Neural progenitor cell (in vitro differentiated cells): Measurements from ENCODE around the gene MLST8. TPM values are rescaled to one million over a fixed set of nuclear protein-coding genes. Genes with fewer than 3 reads are reported as not detected.

Source experiments
- DNase-seq: peaks from one replicate; pipeline ENCODE4 v3.0.0-alpha.2; 2016; ENCODE audit warnings: low spot score
- H2AFZ ChIP-seq: fragments of 200-600 bp; sonication (generic); replicated peaks from 2 replicates; pipeline ENCODE4 v1.6.1; 2016; ENCODE audit warnings: antibody characterized with exemption
- H3F3A ChIP-seq: fragments of 200-600 bp; sonication (generic); 2 replicates; pipeline ENCODE4 v1.6.1; 2016; ENCODE audit warnings: antibody characterized with exemption, low read depth
- H3K27ac ChIP-seq: fragments of 200-600 bp; sonication (generic); 2 replicates; pipeline ENCODE4 v1.5.1; 2016; ENCODE audit warnings: mild to moderate bottlenecking
- H3K27me3 ChIP-seq: fragments of 200-600 bp; sonication (generic); 2 replicates; pipeline ENCODE4 v1.6.1; 2016; ENCODE audit warnings: mild to moderate bottlenecking, moderate library complexity
- H3K36me3 ChIP-seq: fragments of 200-600 bp; sonication (generic); 2 replicates; pipeline ENCODE4 v1.5.1; 2016
- H3K4me1 ChIP-seq: fragments of 200-600 bp; sonication (generic); 2 replicates; pipeline ENCODE4 v1.6.1; 2016; ENCODE audit warnings: mixed run types
- H3K4me2 ChIP-seq: fragments of 200-600 bp; sonication (generic); 2 replicates; pipeline ENCODE4 v1.6.1; 2016
- H3K4me3 ChIP-seq: fragments of 200-600 bp; sonication (generic); 2 replicates; pipeline ENCODE4 v1.5.1; 2016
- H3K79me2 ChIP-seq: fragments of 200-600 bp; sonication (generic); 2 replicates; pipeline ENCODE4 v1.6.1; 2016; ENCODE audit warnings: low read depth
- H3K9ac ChIP-seq: fragments of 200-600 bp; sonication (generic); 2 replicates; pipeline ENCODE4 v1.6.1; 2016
- H3K9me3 ChIP-seq: fragments of 200-600 bp; sonication (generic); 2 replicates; pipeline ENCODE4 v1.5.1; 2016; ENCODE audit warnings: low read depth
- H4K20me1 ChIP-seq: fragments of 200-600 bp; sonication (generic); 2 replicates; pipeline ENCODE4 v1.6.1; 2016; ENCODE audit warnings: low read depth
- H3K27ac Mint-ChIP-seq: 3 replicates; pipeline ENCODE4 v1.8.0; 2021; ENCODE audit warnings: mixed read lengths
- H3K27me3 Mint-ChIP-seq: 2 replicates; pipeline ENCODE4 v1.8.0; 2022; ENCODE audit warnings: low read depth, mild to moderate bottlenecking, inconsistent platforms, moderate library complexity, mixed read lengths; ENCODE audit not compliant: insufficient read depth
- H3K36me3 Mint-ChIP-seq: 3 replicates; pipeline ENCODE4 v1.8.0; 2021; ENCODE audit warnings: mixed read lengths
- H3K4me1 Mint-ChIP-seq: 3 replicates; pipeline ENCODE4 v1.8.0; 2021; ENCODE audit warnings: mixed read lengths
- H3K4me3 Mint-ChIP-seq: 3 replicates; pipeline ENCODE4 v1.8.0; 2021; ENCODE audit warnings: mild to moderate bottlenecking, moderate library complexity, mixed read lengths
- H3K9me3 Mint-ChIP-seq: 3 replicates; pipeline ENCODE4 v1.8.0; 2020; ENCODE audit warnings: mixed read lengths
- CTCF ChIP-seq: fragments of 200-600 bp; sonication (generic); IDR thresholded peaks from 2 replicates; pipeline ENCODE4 v1.5.1; 2017; ENCODE audit warnings: antibody characterized with exemption, mild to moderate bottlenecking
- EZH2 ChIP-seq: fragments of 200-600 bp; sonication (generic); IDR thresholded peaks from 2 replicates; pipeline ENCODE4 v1.6.1; 2017; ENCODE audit warnings: antibody characterized with exemption, mild to moderate bottlenecking, moderate library complexity
- EZH2phosphoT487 ChIP-seq: fragments of 200-600 bp; sonication (generic); IDR thresholded peaks from 2 replicates; pipeline ENCODE4 v1.6.1; 2017; ENCODE audit warnings: antibody characterized with exemption
- total RNA-seq: library from RNA; depleted of rRNA; stranded (reverse); fragments of >200 nt; gene quantifications from 2 replicates; pipeline ENCODE4 v1.2.3, GENCODE V29; 2015; ENCODE audit warnings: low replicate concordance

The MLST8 gene
- total RNA-seq, 1 donor from 2014 or later: 24.9 TPM

GRCh38 chr16:2204416-2205103, 694 bp upstream of the MLST8 start:
- Histone ChIP-seq H3F3A (peaks cover 9% of the 10 kb centered on the region), H3K4me1 (peaks cover 6% of the 10 kb centered on the region), H3K27me3 (peaks cover 15% of the 10 kb centered on the region), H3K9ac (no peak overlapping the region), H3K36me3 (no peaks in the 10 kb centered on the region), H3K27ac (no peak overlapping the region), H3K9me3 (no peaks in the 10 kb centered on the region), H2AFZ (peak overlapping the region; percentile 71), H4K20me1 (peaks cover 3% of the 10 kb centered on the region), H3K4me3 (peak overlapping the region; percentile 93), H3K79me2 (peaks cover 17% of the 10 kb centered on the region), H3K4me2 (peak overlapping the region; percentile 94)
- Mint-ChIP-seq H3K36me3 (peaks cover 8% of the 10 kb centered on the region), H3K27ac (peak overlapping the region; percentile 65), H3K27me3 (peaks cover 12% of the 10 kb centered on the region), H3K4me3 (peak overlapping the region; percentile 82), H3K4me1 (peaks cover 14% of the 10 kb centered on the region), H3K9me3 (no peaks in the 10 kb centered on the region)
- DNase-seq: no peak
- TF ChIP-seq CTCF: no peak
- TF ChIP-seq EZH2phosphoT487: no peak
- no peak for TF ChIP-seq EZH2

GRCh38 chr16:2205967-2206313, 686 bp downstream of the MLST8 start:
- peaks cover 14% of the 10 kb centered on the region for H3K4me1 Mint-ChIP-seq
- Histone ChIP-seq H3K9me3 (no peaks in the 10 kb centered on the region), H3K27me3 (peaks cover 2% of the 10 kb centered on the region), H2AFZ (peak overlapping the region; percentile 71), H3K79me2 (peaks cover 17% of the 10 kb centered on the region), H3K9ac (peak overlapping the region; percentile 35), H3K27ac (no peak overlapping the region), H3K4me1 (peaks cover 6% of the 10 kb centered on the region), H3K4me2 (peak overlapping the region; percentile 94), H3K36me3 (no peaks in the 10 kb centered on the region), H3K4me3 (peak overlapping the region; percentile 93), H3F3A (peaks cover 15% of the 10 kb centered on the region), H4K20me1 (peaks cover 14% of the 10 kb centered on the region)
- H3K27ac Mint-ChIP-seq: no peak overlapping the region
- H3K9me3 Mint-ChIP-seq: no peaks in the 10 kb centered on the region
- TF ChIP-seq EZH2phosphoT487 (no peak), CTCF (no peak), EZH2 (no peak)
- peak; percentile 69 for DNase-seq
- H3K27me3 Mint-ChIP-seq: peaks cover 14% of the 10 kb centered on the region
- H3K4me3 Mint-ChIP-seq: peak overlapping the region; percentile 87
- H3K36me3 Mint-ChIP-seq: peaks cover 8% of the 10 kb centered on the region

- Mint-ChIP-seq H3K9me3 (no peaks in the 10 kb centered on the region), H3K4me1 (peaks cover 14% of the 10 kb centered on the region), H3K4me3 (peak overlapping the region; percentile 87), H3K27ac (no peak overlapping the region), H3K36me3 (peaks cover 8% of the 10 kb centered on the region), H3K27me3 (peaks cover 14% of the 10 kb centered on the region)
- H4K20me1 ChIP-seq: peaks cover 16% of the 10 kb centered on the region
- peak overlapping the region; percentile 94 for H3K4me2 ChIP-seq
- H2AFZ ChIP-seq: no peak overlapping the region
- peak overlapping the region; percentile 35 for H3K9ac ChIP-seq
- TF ChIP-seq EZH2 (no peak), CTCF (no peak), EZH2phosphoT487 (no peak)
- H3K4me3 ChIP-seq: peak overlapping the region; percentile 93
- no peaks in the 10 kb centered on the region for H3K27me3 ChIP-seq
- H3K79me2 ChIP-seq: peaks cover 17% of the 10 kb centered on the region
- DNase-seq: no peak
- no peak overlapping the region for H3K27ac ChIP-seq
- peaks cover 6% of the 10 kb centered on the region for H3K4me1 ChIP-seq
- no peaks in the 10 kb centered on the region for H3K36me3 ChIP-seq
- H3K9me3 ChIP-seq: no peaks in the 10 kb centered on the region
- H3F3A ChIP-seq: peaks cover 20% of the 10 kb centered on the region
These were observed 1.1 kb downstream of the MLST8 start for GRCh38 chr16:2206420-2206779.
